ENCODE measurements around the gene SSR2.

Gene SSR2

GRCh38 chr1:155974208-155975115 lies 46.3 kb downstream of the SSR2 start:
- no peak for TF ChIP-seq CTCF (IDR thresholded peaks at IDR 0.05; ENCODE audit: insufficient read depth, low read length, missing control alignments)
- DNase-seq (ENCODE audit: low read depth, low spot score): no peak
- POLR2A ChIA-PET: interaction anchor here (0.6 to 6.2 kb wide), 4 partner anchors 9 to 42 kb away, joined by 4 to 58 read pairs (median 10); partner anchors contain the start of gene KHDC4
- peak overlapping the region; percentile 88 for H3K4me3 ChIP-seq (ENCODE audit: low read depth, low read length)
- CTCF ChIA-PET: interaction anchor here (1.0 to 2.8 kb wide), 3 partner anchors 11 to 20 kb away, joined by 3 to 9 read pairs (median 4); no protein-coding TSS in a partner anchor

GRCh38 chr1:155973723-155974122 lies 47.0 kb downstream of the SSR2 start:
- DNase-seq (ENCODE audit: low read depth, low spot score): no peak
- TF ChIP-seq CTCF (IDR thresholded peaks at IDR 0.05; ENCODE audit: insufficient read depth, low read length, missing control alignments): no peak
- ChIA-PET POLR2A (interaction anchor here (3.4 to 6.2 kb wide), 2 partner anchors 10 to 12 kb away, joined by 16 to 58 read pairs; no protein-coding TSS in a partner anchor), CTCF (interaction anchor here (0.7 to 2.8 kb wide), 3 partner anchors 10 to 17 kb away, joined by 3 to 9 read pairs (median 3); no protein-coding TSS in a partner anchor)
- no peak overlapping the region for H3K4me3 ChIP-seq (ENCODE audit: low read depth, low read length)

- no peak for TF ChIP-seq CTCF (IDR thresholded peaks at IDR 0.05; ENCODE audit: insufficient read depth, low read length, missing control alignments)
- DNase-seq (ENCODE audit: low read depth, low spot score): no peak
- CTCF ChIA-PET: interaction anchor here (0.5 to 2.8 kb wide), 4 partner anchors 11 to 86 kb away, joined by 3 to 9 read pairs (median 4); no protein-coding TSS in a partner anchor
- POLR2A ChIA-PET: no interaction called here
- no peak overlapping the region for H3K4me3 ChIP-seq (ENCODE audit: low read depth, low read length)
Measured at GRCh38 chr1:155971910-155972809, 48.6 kb downstream of the SSR2 start.

- H3K4me3 ChIP-seq (ENCODE audit: low read depth, low read length): no peak overlapping the region; the same call in none of the 2 replicates
- CTCF ChIA-PET: interaction anchor here (1.0 to 4.0 kb wide), 4 partner anchors 7 to 32 kb away, joined by 3 to 24 read pairs (median 4); partner anchors contain the start of gene ARHGEF2
- TF ChIP-seq CTCF (IDR thresholded peaks at IDR 0.05; ENCODE audit: insufficient read depth, low read length, missing control alignments): no peak
- DNase-seq (ENCODE audit: low read depth, low spot score): no peak
- POLR2A ChIA-PET: interaction anchor here (0.5 to 1.6 kb wide), 4 partner anchors 10 to 47 kb away, joined by 3 to 5 read pairs (median 4); no protein-coding TSS in a partner anchor
Measured at GRCh38 chr1:155970531-155971167, 50.1 kb downstream of the SSR2 start.

- DNase-seq (ENCODE audit: low read depth, low spot score): no peak
- H3K4me3 ChIP-seq (ENCODE audit: low read depth, low read length): peak overlapping the region; percentile 8; the same call in 1 of the 2 replicates
- CTCF ChIA-PET: interaction anchor here (1.0 to 4.0 kb wide), 3 partner anchors 8 to 31 kb away, joined by 3 to 24 read pairs (median 5); partner anchors contain the start of gene ARHGEF2
- POLR2A ChIA-PET: interaction anchor here (0.6 to 4.6 kb wide), 3 partner anchors 8 to 35 kb away, joined by 3 to 29 read pairs (median 4); partner anchors contain the start of gene ARHGEF2
- TF ChIP-seq CTCF (IDR thresholded peaks at IDR 0.05; ENCODE audit: insufficient read depth, low read length, missing control alignments): no peak
Measured at GRCh38 chr1:155969377-155969791, 51.4 kb downstream of the SSR2 start.

Measured in AG04449 (cell line).